GM12878 (cell line): ENCODE measurements around the gene GFPT1. TPM values are rescaled to one million over a fixed set of nuclear protein-coding genes. Genes with fewer than 3 reads are reported as not detected.

Source experiments
- ATAC-seq: fragments of 200-7000 bp; cut with Tn5 transposase; 3 replicates; pipeline ENCODE4 v1.9.1; 2020; ENCODE audit warnings: mild to moderate bottlenecking, moderate library complexity
- BruUV-seq: library from RNA; stranded (reverse); fragments of 400-500 nt; replicated peaks from 2 replicates; lab custom pipeline; 2021; lab: Mats Ljungman, UMichigan
- CTCF ChIA-PET: fragments of 300-600 bp; sonication (Branson Sonifier 250); formaldehyde crosslinking; extraction: SDS; loops from one replicate; lab custom pipeline; 2021; ENCODE audit warnings: inconsistent platforms; lab: Yijun Ruan, JAX
- POLR2A ChIA-PET: fragments of 350-600 bp; formaldehyde crosslinking; extraction: SDS; loops from one replicate; lab custom pipeline; 2021; ENCODE audit warnings: inconsistent platforms; lab: Charles Lee
- RAD21 ChIA-PET: fragments of 300-600 bp; sonication (Branson Sonifier 250); formaldehyde crosslinking; loops from one replicate; lab custom pipeline; 2023; ENCODE audit warnings: antibody characterized with exemption; ENCODE audit not compliant: unreplicated experiment; lab: Charles Lee
- SMC1A ChIA-PET: fragments of 300-600 bp; sonication (Branson Sonifier 250); formaldehyde crosslinking; loops from one replicate; lab custom pipeline; 2023; ENCODE audit not compliant: unreplicated experiment, uncharacterized antibody; lab: Charles Lee
- DNase-seq: peaks from one replicate; pipeline ENCODE4 v3.0.0-alpha.2; 2011; ENCODE audit warnings: low read depth, low spot score
- FAIRE-seq: peaks from 3 replicates; lab custom pipeline; 2011; peaks lifted over from hg19 to GRCh38; lab: Jason Lieb, UNC
- H2AFZ ChIP-seq: 2 replicates; pipeline ENCODE4 v1.6.0; 2011; ENCODE audit warnings: low read depth, low read length, control low read depth; ENCODE audit not compliant: control insufficient read depth
- H3K27ac ChIP-seq: 2 replicates; pipeline ENCODE4 v1.5.1; 2011; ENCODE audit warnings: control low read depth; ENCODE audit not compliant: control insufficient read depth, insufficient read depth
- H3K27me3 ChIP-seq, 2 experiments: replicated peaks in 1 of 2; 2 replicates each; pipeline versions ENCODE4 v1.6.0 to v1.6.1; 2011; ENCODE audit warnings: low read length in 1 of 2; ENCODE audit not compliant: control insufficient read depth in 2 of 2, insufficient read depth in 2 of 2
- H3K36me3 ChIP-seq, 2 experiments: 2 replicates each; pipeline ENCODE4 v1.5.1; 2011; ENCODE audit warnings: low read length in 1 of 2; ENCODE audit not compliant: control insufficient read depth in 2 of 2, insufficient read depth in 2 of 2
- H3K4me1 ChIP-seq: 2 replicates; pipeline ENCODE4 v1.6.1; 2011; ENCODE audit warnings: mild to moderate bottlenecking, low read length, moderate library complexity, mixed read lengths; ENCODE audit not compliant: control insufficient read depth, insufficient read depth
- H3K4me2 ChIP-seq: 2 replicates; pipeline ENCODE4 v1.6.0; 2011; ENCODE audit warnings: control low read depth; ENCODE audit not compliant: control insufficient read depth, insufficient read depth
- H3K4me3 ChIP-seq: fragments of 200-600 bp; sonication (generic); 2 replicates; pipeline ENCODE4 v1.5.1; 2016
- H3K79me2 ChIP-seq: 2 replicates; pipeline ENCODE4 v1.6.0; 2011; ENCODE audit warnings: low read length; ENCODE audit not compliant: control insufficient read depth, insufficient read depth
- H3K9ac ChIP-seq: 2 replicates; pipeline ENCODE4 v1.8.0; 2011; ENCODE audit warnings: low read length, control low read depth, mixed read lengths; ENCODE audit not compliant: control insufficient read depth, insufficient read depth
- H3K9me3 ChIP-seq: replicated peaks from 3 replicates; pipeline ENCODE4 v1.5.1; 2011; ENCODE audit warnings: mild to moderate bottlenecking, low read length; ENCODE audit not compliant: control insufficient read depth, insufficient read depth
- H4K20me1 ChIP-seq: 2 replicates; pipeline ENCODE4 v1.6.0; 2011; ENCODE audit not compliant: control insufficient read depth, insufficient read depth
- CEBPB ChIP-seq, 2 experiments: fragments of 150-350 bp in 1 of 2; IDR thresholded peaks; 2 replicates each; pipeline ENCODE4 v1.6.1; 2012 to 2014; ENCODE audit warnings: low read depth in 2 of 2, low read length in 2 of 2, borderline replicate concordance in 1 of 2, inconsistent platforms in 1 of 2
- CHD1 ChIP-seq: IDR thresholded peaks from 2 replicates; pipeline ENCODE4 v1.6.1; 2012; ENCODE audit warnings: low read depth, low read length, improper control_type of control experiment
- CHD2 ChIP-seq: IDR thresholded peaks from 2 replicates; pipeline ENCODE4 v1.6.1; 2011; ENCODE audit warnings: low read depth, low read length, improper control_type of control experiment, borderline replicate concordance
- E2F4 ChIP-seq: IDR thresholded peaks from 2 replicates; pipeline ENCODE4 v1.6.1; 2012; ENCODE audit warnings: low read depth, low read length, improper control_type of control experiment
- ELK1 ChIP-seq: IDR thresholded peaks from 2 replicates; pipeline ENCODE4 v1.6.1; 2012; ENCODE audit warnings: low read depth, low read length, improper control_type of control experiment
- ETV6 ChIP-seq, 2 experiments: fragments of 450-650 bp in 1 of 2; IDR thresholded peaks in 1 of 2; conservative IDR thresholded peaks in 1 of 2; 2 replicates each; pipeline ENCODE4 v1.6.1; 2014; ENCODE audit warnings: antibody characterized with exemption in 1 of 2, borderline replicate concordance in 1 of 2, low read depth in 1 of 2, mild to moderate bottlenecking in 1 of 2, moderate library complexity in 1 of 2
- HCFC1 ChIP-seq: fragments of 150-350 bp; IDR thresholded peaks from 2 replicates; pipeline ENCODE4 v1.6.1; 2014; ENCODE audit warnings: low read length
- HDAC2 ChIP-seq: fragments of 200-600 bp; sonication (generic); IDR thresholded peaks from 2 replicates; pipeline ENCODE4 v1.6.1; 2017
- KDM1A ChIP-seq: fragments of 200-600 bp; sonication (generic); IDR thresholded peaks from 2 replicates; pipeline ENCODE4 v1.6.1; 2016; ENCODE audit warnings: borderline replicate concordance
- MYB ChIP-seq: fragments of 150-350 bp; IDR thresholded peaks from 2 replicates; pipeline ENCODE4 v1.6.1; 2014; ENCODE audit warnings: mild to moderate bottlenecking, low read depth, low read length, borderline replicate concordance
- NFXL1 ChIP-seq: fragments of 450-650 bp; IDR thresholded peaks from 2 replicates; pipeline ENCODE4 v1.6.1; 2017; ENCODE audit warnings: antibody characterized with exemption, mild to moderate bottlenecking, borderline replicate concordance
- NR2C1 ChIP-seq: fragments of 450-650 bp; IDR thresholded peaks from 2 replicates; pipeline ENCODE4 v1.6.1; 2017; ENCODE audit warnings: antibody characterized with exemption, mild to moderate bottlenecking, moderate library complexity
- PAX8 ChIP-seq: fragments of 450-650 bp; IDR thresholded peaks from 2 replicates; pipeline ENCODE4 v1.6.1; 2017; ENCODE audit warnings: mild to moderate bottlenecking, moderate library complexity
- SMARCA5 ChIP-seq: fragments of 450-650 bp; IDR thresholded peaks from 2 replicates; pipeline ENCODE4 v1.6.1; 2017; ENCODE audit warnings: mild to moderate bottlenecking
- YBX1 ChIP-seq: fragments of 450-650 bp; IDR thresholded peaks from 2 replicates; pipeline ENCODE4 v1.6.1; 2016; ENCODE audit warnings: antibody characterized with exemption
- ZNF592 ChIP-seq: fragments of 450-650 bp; IDR thresholded peaks from 2 replicates; pipeline ENCODE4 v1.6.1; 2017; ENCODE audit warnings: mild to moderate bottlenecking, moderate library complexity
- ZZZ3 ChIP-seq: IDR thresholded peaks from 2 replicates; pipeline ENCODE4 v1.6.1; 2011; ENCODE audit warnings: low read depth; ENCODE audit not compliant: control insufficient read depth, insufficient read length
- WGBS: methylation state at CpG from one replicate; pipeline ENCODE4 v1.1.6; 2016; ENCODE audit warnings: low lambda C conversion rate; ENCODE audit not compliant: insufficient replicate concordance, insufficient coverage; ENCODE audit errors: missing lambda C conversion rate; 5-methylcytosine and 5-hydroxymethylcytosine counted together
- in situ Hi-C: fragments of 300-500 bp; cut with MboI; formaldehyde crosslinking; loops from 9 replicates; pipeline ENCODE4 v1.14.3; 2018; ENCODE audit warnings: mixed read lengths
- intact Hi-C: fragments of 100-400 bp; cut with micrococcal nuclease; formaldehyde crosslinking; loops from one replicate; pipeline ENCODE4 v1.14.2; 2022; ENCODE audit not compliant: unreplicated experiment
- polyA plus RNA-seq, 11 experiments: library from polyadenylated mRNA; depleted of rRNA in 4 of 11; unstranded in 6 of 11; stranded (reverse) in 5 of 11; fragments of >200 nt; fragmentation: Nextera tagmentation in 4 of 11; fragmentation: Illumina TruSeq in 1 of 11; extraction: Ambion mirVana in 4 of 11; extraction: Trizol in 1 of 11; gene quantifications; 1 replicate in 1 of 11; 2 replicates in 10 of 11; pipeline versions ENCODE4 v1.2.1 to v1.2.3, GENCODE V29; 2011 to 2016; ENCODE audit warnings: inconsistent platforms in 2 of 11, missing spikeins in 2 of 11, low read depth in 1 of 11
- total RNA-seq, 4 experiments: library from RNA; depleted of rRNA in 3 of 4; stranded (reverse); fragments of >200 nt in 3 of 4; fragmentation: Illumina TruSeq in 1 of 4; extraction: Trizol in 1 of 4; gene quantifications; 2 replicates each; pipeline versions ENCODE4 v1.2.1 to v1.2.3, GENCODE V29; 2013 to 2021
- TF ChIP-seq, protein P1 (sequence below): IDR thresholded peaks from 2 replicates; pipeline ENCODE4 v1.6.1; 2011; ENCODE audit warnings: borderline replicate concordance, low read depth, mild to moderate bottlenecking, moderate library complexity, low read length; ENCODE audit not compliant: insufficient read depth, poor library complexity, severe bottlenecking

GFPT1 gene
- total and polyA plus RNA-seq, 10 of the 15 experiments (the other 5 are each of a cell fraction or from before 2014, with no cell fraction given) = 10.1 to 95.2 (median 24.5) TPM

DNA sequence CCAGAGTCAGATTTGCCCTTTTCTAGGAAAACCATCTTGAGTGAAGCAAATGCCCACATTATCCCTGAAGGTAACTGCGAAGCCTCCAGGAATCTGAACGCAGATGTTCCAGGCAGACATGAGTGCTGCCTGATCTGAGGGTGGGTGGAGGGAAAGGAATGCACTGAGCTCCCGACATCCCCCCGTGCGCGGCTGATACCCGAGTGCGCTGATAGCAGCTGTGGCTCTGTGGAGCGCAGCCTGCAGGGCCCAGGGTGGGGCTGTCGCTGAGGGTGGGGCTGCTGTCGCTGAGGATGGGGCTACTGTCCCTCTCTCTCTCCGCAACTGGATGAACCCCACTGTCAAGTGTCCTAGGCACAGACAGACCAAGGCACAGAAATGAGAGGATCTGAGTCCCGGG, 82.4 kb downstream of the GFPT1 start:
- H3K36me3 ChIP-seq = no peaks in the 10 kb centered on the region
- in situ Hi-C loops = no loop called here
- no peak overlapping the region for H2AFZ ChIP-seq
- no peaks in the 10 kb centered on the region for H3K79me2 ChIP-seq
- H3K4me2 ChIP-seq = no peak overlapping the region
- FAIRE-seq = no peak
- no peak overlapping the region for H3K27ac ChIP-seq
- intact Hi-C loops = loop anchor here (5.0 kb wide), 2 partner anchors 292 to 837 kb away; partner anchors contain the start of genes ANTXR1, APLF and FBXO48
- CTCF ChIA-PET = interaction anchor here (1.1 to 1.3 kb wide), 2 partner anchors 260 to 361 kb away, joined by 3 read pairs; no protein-coding TSS in a partner anchor
- no peaks in the 10 kb centered on the region; the same call in 2 of the 3 replicates for H3K9me3 ChIP-seq
- H3K4me1 ChIP-seq = 0 out of 2 replicates have a peak, but pooled peaks cover 5% of the 10 kb centered on the region
- RAD21 ChIA-PET = no interaction called here
- peaks cover 4 to 18% of the 10 kb centered on the region in 2 experiments for H3K27me3 ChIP-seq
- BruUV-seq = no TSS peak
- POLR2A ChIA-PET = no interaction called here
- ATAC-seq = no peak
- WGBS = 86% methylated on average over 12 of the region's 13 CpGs
- H4K20me1 ChIP-seq = no peaks in the 10 kb centered on the region
- SMC1A ChIA-PET = interaction anchor here (0.5 kb wide), 1 partner anchor 226 kb away, joined by 4 read pairs; no protein-coding TSS in a partner anchor
- H3K4me3 ChIP-seq = no peak overlapping the region
- DNase-seq = no peak
- H3K9ac ChIP-seq = no peak overlapping the region
- TF ChIP-seq HDAC2 (no peak), NFXL1 (no peak), HCFC1 (no peak), MYB (no peak), CHD2 (no peak), ETV6 (conservative IDR thresholded peaks at IDR 0.05 in 1 of 2, IDR thresholded peaks at IDR 0.05 in 1 of 2; ENCODE audit: borderline replicate concordance in 1 of 2, low read depth in 1 of 2) (no peak), SMARCA5 (no peak), E2F4 (no peak), YBX1 (no peak), ELK1 (no peak), KDM1A (no peak), ZZZ3 (no peak), ZNF592 (no peak), CEBPB (IDR thresholded peaks at IDR 0.05; ENCODE audit: borderline replicate concordance in 1 of 2, low read depth in 2 of 2, low read length in 2 of 2) (no peak), NR2C1 (no peak), CHD1 (no peak), PAX8 (no peak)
- TF ChIP-seq, protein P1, sequence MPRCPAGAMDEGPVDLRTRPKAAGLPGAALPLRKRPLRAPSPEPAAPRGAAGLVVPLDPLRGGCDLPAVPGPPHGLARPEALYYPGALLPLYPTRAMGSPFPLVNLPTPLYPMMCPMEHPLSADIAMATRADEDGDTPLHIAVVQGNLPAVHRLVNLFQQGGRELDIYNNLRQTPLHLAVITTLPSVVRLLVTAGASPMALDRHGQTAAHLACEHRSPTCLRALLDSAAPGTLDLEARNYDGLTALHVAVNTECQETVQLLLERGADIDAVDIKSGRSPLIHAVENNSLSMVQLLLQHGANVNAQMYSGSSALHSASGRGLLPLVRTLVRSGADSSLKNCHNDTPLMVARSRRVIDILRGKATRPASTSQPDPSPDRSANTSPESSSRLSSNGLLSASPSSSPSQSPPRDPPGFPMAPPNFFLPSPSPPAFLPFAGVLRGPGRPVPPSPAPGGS = no peak
